H9 (cell line): ENCODE measurements around the gene SLC23A1. TPM values are rescaled to one million over a fixed set of nuclear protein-coding genes. Genes with fewer than 3 reads are reported as not detected.

Experiments used
- DNase-seq: peaks from one replicate; pipeline ENCODE4 v3.0.0-alpha.2; 2017
- H2AFZ ChIP-seq: one replicate; pipeline ENCODE4 v1.6.1; 2013; ENCODE audit warnings: mild to moderate bottlenecking, low read length, control low read depth, moderate library complexity
- H2AK5ac ChIP-seq: 2 replicates; pipeline ENCODE4 v1.6.1; 2013; ENCODE audit warnings: low read length, control low read depth, mixed read lengths; ENCODE audit not compliant: insufficient read length
- H2BK120ac ChIP-seq: one replicate; pipeline ENCODE4 v1.6.1; 2013; ENCODE audit warnings: low read depth, mild to moderate bottlenecking, low read length, control low read depth, inconsistent platforms; ENCODE audit not compliant: poor library complexity, severe bottlenecking
- H2BK12ac ChIP-seq: 2 replicates; pipeline ENCODE4 v1.6.1; 2013; ENCODE audit warnings: low read length, control low read depth, mixed read lengths, low read depth; ENCODE audit not compliant: insufficient read length
- H2BK15ac ChIP-seq: 2 replicates; pipeline ENCODE4 v1.6.1; 2013; ENCODE audit warnings: low read depth, low read length, control low read depth
- H2BK20ac ChIP-seq: one replicate; pipeline ENCODE4 v1.6.1; 2013; ENCODE audit warnings: low read depth, mild to moderate bottlenecking, low read length, control low read depth, inconsistent platforms; ENCODE audit not compliant: poor library complexity, severe bottlenecking
- H2BK5ac ChIP-seq: 2 replicates; pipeline ENCODE4 v1.6.1; 2013; ENCODE audit warnings: low read length, control low read depth, mixed read lengths; ENCODE audit not compliant: insufficient read length
- H3K14ac ChIP-seq: 2 replicates; pipeline ENCODE4 v1.6.1; 2013; ENCODE audit warnings: low read length, control low read depth; ENCODE audit not compliant: insufficient read depth
- H3K18ac ChIP-seq: 2 replicates; pipeline ENCODE4 v1.6.1; 2013; ENCODE audit warnings: low read depth, mild to moderate bottlenecking, mixed read lengths, low read length, control low read depth; ENCODE audit not compliant: insufficient read length
- H3K23ac ChIP-seq: 2 replicates; pipeline ENCODE4 v1.6.1; 2013; ENCODE audit warnings: low read length, control low read depth, mixed read lengths, low read depth; ENCODE audit not compliant: insufficient read length
- H3K23me2 ChIP-seq: 2 replicates; pipeline ENCODE4 v1.6.1; 2013; ENCODE audit warnings: low read depth, mild to moderate bottlenecking, mixed read lengths, low read length, control low read depth; ENCODE audit not compliant: insufficient read length, poor library complexity, severe bottlenecking
- H3K27ac ChIP-seq: 2 replicates; pipeline ENCODE4 v1.5.1; 2013; ENCODE audit warnings: low read length, control low read depth, mixed read lengths, low read depth; ENCODE audit not compliant: insufficient read length
- H3K27me3 ChIP-seq: 2 replicates; pipeline ENCODE4 v1.6.1; 2013; ENCODE audit warnings: low read length, control low read depth, inconsistent platforms; ENCODE audit not compliant: insufficient read depth
- H3K4ac ChIP-seq: 2 replicates; pipeline ENCODE4 v1.6.1; 2013; ENCODE audit warnings: low read depth, mild to moderate bottlenecking, control low read depth, inconsistent platforms, low read length, moderate library complexity
- H3K4me1 ChIP-seq: 2 replicates; pipeline ENCODE4 v1.6.1; 2013; ENCODE audit warnings: low read length, control low read depth, inconsistent platforms; ENCODE audit not compliant: insufficient read depth
- H3K4me2 ChIP-seq: 2 replicates; pipeline ENCODE4 v1.6.1; 2013; ENCODE audit warnings: low read length, control low read depth, mixed read lengths; ENCODE audit not compliant: insufficient read length, insufficient read depth
- H3K56ac ChIP-seq: 2 replicates; pipeline ENCODE4 v1.6.1; 2013; ENCODE audit warnings: low read depth, mild to moderate bottlenecking, mixed read lengths, low read length, control low read depth; ENCODE audit not compliant: insufficient read length
- H3K79me1 ChIP-seq: 2 replicates; pipeline ENCODE4 v1.6.1; 2013; ENCODE audit warnings: low read depth, mild to moderate bottlenecking, moderate library complexity, low read length, control low read depth, inconsistent platforms; ENCODE audit not compliant: insufficient read depth, poor library complexity, severe bottlenecking
- H3K79me2 ChIP-seq: 2 replicates; pipeline ENCODE4 v1.6.1; 2013; ENCODE audit warnings: low read length, control low read depth, inconsistent platforms; ENCODE audit not compliant: insufficient read depth
- H3K9ac ChIP-seq: 2 replicates; pipeline ENCODE4 v1.6.1; 2013; ENCODE audit warnings: low read length, control low read depth, mixed read lengths; ENCODE audit not compliant: insufficient read length; ENCODE audit errors: extremely low read depth
- H3K9me3 ChIP-seq: one replicate; pipeline ENCODE4 v1.6.1; 2013; ENCODE audit warnings: low read depth, low read length, inconsistent platforms; ENCODE audit not compliant: control insufficient read depth
- H3T11ph ChIP-seq: one replicate; pipeline ENCODE4 v1.6.1; 2013; ENCODE audit warnings: mild to moderate bottlenecking, low read length, control low read depth, inconsistent platforms
- H4K20me1 ChIP-seq: one replicate; pipeline ENCODE4 v1.6.1; 2013; ENCODE audit not compliant: control insufficient read depth, insufficient read length, insufficient read depth
- H4K5ac ChIP-seq: 2 replicates; pipeline ENCODE4 v1.6.1; 2013; ENCODE audit warnings: low read depth, mild to moderate bottlenecking, mixed read lengths, low read length, control low read depth; ENCODE audit not compliant: insufficient read length
- H4K8ac ChIP-seq: replicated peaks from 2 replicates; pipeline ENCODE4 v1.6.1; 2013; ENCODE audit warnings: low read length, control low read depth, mixed read lengths, low read depth; ENCODE audit not compliant: insufficient read length
- H4K91ac ChIP-seq: 2 replicates; pipeline ENCODE4 v1.6.1; 2013; ENCODE audit warnings: low read depth, mild to moderate bottlenecking, moderate library complexity, mixed read lengths, low read length, control low read depth; ENCODE audit not compliant: insufficient read length
- H3K27ac Mint-ChIP-seq, 3 experiments: 2 replicates in 2 of 3; 3 replicates in 1 of 3; pipeline ENCODE4 v1.8.0; 2020 to 2021; ENCODE audit warnings: mixed read lengths in 3 of 3, mild to moderate bottlenecking in 1 of 3, moderate library complexity in 1 of 3
- H3K27me3 Mint-ChIP-seq: 2 replicates; pipeline ENCODE4 v1.8.0; 2021; ENCODE audit warnings: low read depth, mild to moderate bottlenecking, moderate library complexity, mixed read lengths
- H3K36me3 Mint-ChIP-seq, 3 experiments: 2 replicates in 2 of 3; 3 replicates in 1 of 3; pipeline ENCODE4 v1.8.0; 2020 to 2021; ENCODE audit warnings: low read depth in 3 of 3, mixed read lengths in 3 of 3; ENCODE audit not compliant: insufficient read depth in 1 of 3
- H3K4me1 Mint-ChIP-seq, 2 experiments: 2 replicates each; pipeline ENCODE4 v1.8.0; 2020; ENCODE audit warnings: mixed read lengths in 2 of 2
- H3K4me3 Mint-ChIP-seq, 2 experiments: 2 replicates in 1 of 2; 3 replicates in 1 of 2; pipeline ENCODE4 v1.8.0; 2020 to 2021; ENCODE audit warnings: mild to moderate bottlenecking in 2 of 2, mixed read lengths in 2 of 2, moderate library complexity in 1 of 2
- H3K9me3 Mint-ChIP-seq, 2 experiments: 2 replicates in 1 of 2; 3 replicates in 1 of 2; pipeline ENCODE4 v1.8.0; 2020; ENCODE audit warnings: mild to moderate bottlenecking in 2 of 2, mixed read lengths in 2 of 2, moderate library complexity in 1 of 2
- WGBS: extraction: QIAGEN DNeasy Blood & Tissue Kit; methylation state at CpG from one replicate; pipeline ENCODE4 v1.1.7; 2013; ENCODE audit warnings: missing lambda C conversion rate, low lambda C conversion rate, mixed read lengths; ENCODE audit not compliant: insufficient read length; ENCODE audit errors: extremely low coverage; 5-methylcytosine and 5-hydroxymethylcytosine counted together
- total RNA-seq: library from RNA; stranded (reverse); gene quantifications from 2 replicates; pipeline ENCODE4 v1.2.1, GENCODE V29; 2021
- TF ChIP-seq, protein P1 (sequence below): fragments of 200-600 bp; sonication (generic); conservative IDR thresholded peaks from 3 replicates; pipeline ENCODE4 v1.8.0; 2021; ENCODE audit warnings: antibody characterized with exemption, mild to moderate bottlenecking

Gene SLC23A1
- total RNA-seq, 1 experiment from 2014 or later = not detected

DNA sequence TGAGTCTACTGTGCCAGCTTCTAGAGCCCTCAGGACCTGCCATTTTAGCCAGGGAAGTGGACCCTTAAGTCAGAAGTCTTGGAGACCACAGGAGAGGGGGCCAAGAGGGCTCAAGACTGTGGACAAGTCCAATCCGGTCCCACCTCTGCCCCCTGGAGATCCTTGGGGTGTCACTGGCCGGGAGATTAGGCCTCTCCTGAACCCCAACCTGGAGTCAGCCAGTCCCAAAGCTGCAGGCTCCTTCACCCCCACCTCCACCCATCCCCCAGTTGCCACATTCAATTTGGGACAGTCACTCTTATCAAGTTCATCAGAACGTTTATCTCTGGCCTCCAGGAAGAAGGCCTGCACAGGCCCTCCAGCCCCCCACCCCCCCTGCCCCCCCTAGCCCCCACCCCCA, 290 bp downstream of the SLC23A1 start:
- Mint-ChIP-seq H3K27ac (no peak overlapping the region; a peak in 1 of 7 replicates), H3K36me3 (no peaks in the 10 kb centered on the region; a peak in 1 of 7 replicates), H3K4me3 (no peak overlapping the region), H3K4me1 (peaks cover 19 to 32% of the 10 kb centered on the region in 2 experiments; a peak in 3 of 4 replicates), H3K27me3 (no peaks in the 10 kb centered on the region; the same call in 1 of the 2 replicates), H3K9me3 (no peaks in the 10 kb centered on the region)
- Histone ChIP-seq H2BK5ac (no peak overlapping the region), H3T11ph (no peak overlapping the region), H3K79me2 (no peaks in the 10 kb centered on the region), H2BK12ac (no peak overlapping the region), H3K4me1 (no peaks in the 10 kb centered on the region), H3K79me1 (no peaks in the 10 kb centered on the region), H2BK15ac (no peak overlapping the region), H3K18ac (no peak overlapping the region), H2AK5ac (no peak overlapping the region), H3K27me3 (no peaks in the 10 kb centered on the region), H4K20me1 (no peaks in the 10 kb centered on the region), H3K4ac (no peak overlapping the region), H3K27ac (no peak overlapping the region), H3K4me2 (no peak overlapping the region), H2BK120ac (no peak overlapping the region), H2BK20ac (no peak overlapping the region), H2AFZ (no peak overlapping the region), H3K23me2 (no peaks in the 10 kb centered on the region), H3K14ac (no peak overlapping the region), H3K9ac (no peak overlapping the region), H4K5ac (no peak overlapping the region), H3K23ac (no peak overlapping the region), H4K8ac (no peak overlapping the region), H3K56ac (no peak overlapping the region), H3K9me3 (no peaks in the 10 kb centered on the region), H4K91ac (no peak overlapping the region)
- TF ChIP-seq, protein P1, sequence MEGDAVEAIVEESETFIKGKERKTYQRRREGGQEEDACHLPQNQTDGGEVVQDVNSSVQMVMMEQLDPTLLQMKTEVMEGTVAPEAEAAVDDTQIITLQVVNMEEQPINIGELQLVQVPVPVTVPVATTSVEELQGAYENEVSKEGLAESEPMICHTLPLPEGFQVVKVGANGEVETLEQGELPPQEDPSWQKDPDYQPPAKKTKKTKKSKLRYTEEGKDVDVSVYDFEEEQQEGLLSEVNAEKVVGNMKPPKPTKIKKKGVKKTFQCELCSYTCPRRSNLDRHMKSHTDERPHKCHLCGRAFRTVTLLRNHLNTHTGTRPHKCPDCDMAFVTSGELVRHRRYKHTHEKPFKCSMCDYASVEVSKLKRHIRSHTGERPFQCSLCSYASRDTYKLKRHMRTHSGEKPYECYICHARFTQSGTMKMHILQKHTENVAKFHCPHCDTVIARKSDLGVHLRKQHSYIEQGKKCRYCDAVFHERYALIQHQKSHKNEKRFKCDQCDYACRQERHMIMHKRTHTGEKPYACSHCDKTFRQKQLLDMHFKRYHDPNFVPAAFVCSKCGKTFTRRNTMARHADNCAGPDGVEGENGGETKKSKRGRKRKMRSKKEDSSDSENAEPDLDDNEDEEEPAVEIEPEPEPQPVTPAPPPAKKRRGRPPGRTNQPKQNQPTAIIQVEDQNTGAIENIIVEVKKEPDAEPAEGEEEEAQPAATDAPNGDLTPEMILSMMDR = no peak
- no CpG with 5 or more reads among the region's 3 CpGs for WGBS
- DNase-seq = no peak
